ENCODE results near the gene PDGFD.
"Not testable (repeated sequence)": the region's sequence is repeated elsewhere in the genome, so short reads cannot be mapped to it uniquely, and the experiment has no call there.

Gene PDGFD

GRCh38 chr11:104054911-104055529 is 108.9 kb downstream of the PDGFD start:
- no peak for DNase-seq (ENCODE audit: low spot score)

- no peak for DNase-seq (ENCODE audit: low spot score)
Observed at GRCh38 chr11:104053743-104054478, 110.0 kb downstream of the PDGFD start.

- DNase-seq (ENCODE audit: low spot score): no peak
Observed at GRCh38 chr11:104051778-104052177, 112.2 kb downstream of the PDGFD start.

- no peak for DNase-seq (ENCODE audit: low spot score)
Observed at GRCh38 chr11:104049116-104049515, 114.8 kb downstream of the PDGFD start.

- not testable (repeated sequence) for DNase-seq (ENCODE audit: low spot score)
Observed at GRCh38 chr11:104046858-104047257, 117.1 kb downstream of the PDGFD start.

GRCh38 chr11:104046331-104046730 is 117.6 kb downstream of the PDGFD start:
- no peak for DNase-seq (ENCODE audit: low spot score)

- DNase-seq (ENCODE audit: low spot score): no peak
Observed at GRCh38 chr11:104043678-104044239, 120.2 kb downstream of the PDGFD start.

- no peak for DNase-seq (ENCODE audit: low spot score)
Observed at GRCh38 chr11:104043142-104043541, 120.8 kb downstream of the PDGFD start.

- no peak for DNase-seq (ENCODE audit: low spot score)
Observed at GRCh38 chr11:104041792-104042191, 122.2 kb downstream of the PDGFD start.

GRCh38 chr11:104036995-104037394 is 127.0 kb downstream of the PDGFD start:
- no peak for DNase-seq (ENCODE audit: low spot score)

GRCh38 chr11:104036588-104036987 is 127.4 kb downstream of the PDGFD start, which contains the start of gene DDI1:
Gene DDI1, plus strand, starts transcription at chr11:104036640. Its CDS starts 183 bp downstream, at chr11:104036823.
- DNase-seq (ENCODE audit: low spot score): no peak

GRCh38 chr11:104033561-104033960 is 130.4 kb downstream of the PDGFD start:
- DNase-seq (ENCODE audit: low spot score): no peak

GRCh38 chr11:104033134-104033533 is 130.8 kb downstream of the PDGFD start:
- peak; percentile 51 for DNase-seq (ENCODE audit: low spot score)

GRCh38 chr11:104028476-104029263 is 135.3 kb downstream of the PDGFD start:
- DNase-seq (ENCODE audit: low spot score): no peak

GRCh38 chr11:104024572-104024971 is 139.4 kb downstream of the PDGFD start:
- DNase-seq (ENCODE audit: low spot score): no peak

GRCh38 chr11:104015649-104016415 is 148.1 kb downstream of the PDGFD start:
- DNase-seq (ENCODE audit: low spot score): peak; percentile 27

GRCh38 chr11:104011044-104011443 is 152.9 kb downstream of the PDGFD start:
- no peak for DNase-seq (ENCODE audit: low spot score)

- no peak for DNase-seq (ENCODE audit: low spot score)
Observed at GRCh38 chr11:104009744-104010143, 154.2 kb downstream of the PDGFD start.

- DNase-seq (ENCODE audit: low spot score): no peak
Observed at GRCh38 chr11:104005234-104005855, 158.6 kb downstream of the PDGFD start.

GRCh38 chr11:104003491-104003890 is 160.5 kb downstream of the PDGFD start:
- DNase-seq (ENCODE audit: low spot score): peak; percentile 16

GRCh38 chr11:104001561-104002056 is 162.3 kb downstream of the PDGFD start:
- no peak for DNase-seq (ENCODE audit: low spot score)
